Measurements from ENCODE around the gene CACNA1F. TPM values are rescaled to one million over a fixed set of nuclear protein-coding genes. Genes with fewer than 3 reads are reported as not detected.

CACNA1F gene
- total RNA-seq, 1 donor from 2014 or later, result 1.4 TPM

DNA sequence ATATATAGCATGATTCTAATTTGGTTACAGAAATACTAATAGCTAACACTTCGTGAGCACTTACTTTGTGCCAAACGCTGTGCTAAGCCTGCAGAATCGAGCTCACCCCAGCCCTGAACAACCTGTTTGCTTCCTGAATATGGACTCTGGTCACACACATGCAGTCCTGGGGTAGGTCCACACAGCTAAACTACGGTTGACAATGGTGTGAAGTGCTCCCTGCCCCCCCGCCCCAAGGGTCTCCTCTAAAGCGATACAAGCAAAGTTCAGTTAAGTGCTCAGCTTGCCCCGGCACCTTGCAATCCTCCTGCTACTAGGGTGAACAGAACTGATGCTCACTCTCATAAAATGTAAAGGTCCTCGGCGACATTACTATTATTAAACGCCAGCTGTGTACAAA, 30.5 kb upstream of the CACNA1F start:
- H3K4me3 ChIP-seq, result no peak overlapping the region
- no peaks in the 10 kb centered on the region for H3K4me1 ChIP-seq
- TF ChIP-seq CTCF (IDR thresholded peaks at IDR 0.05), result no peak
- H3K27ac ChIP-seq, result no peak overlapping the region
- H3K27me3 ChIP-seq, result no peaks in the 10 kb centered on the region
- ATAC-seq, result no peak
- DNase-seq, result no peak
- intact Hi-C loops (cut with DNase I), result no loop called here
- no peaks in the 10 kb centered on the region for H3K9me3 ChIP-seq
- no peaks in the 10 kb centered on the region for H3K36me3 ChIP-seq

DNA sequence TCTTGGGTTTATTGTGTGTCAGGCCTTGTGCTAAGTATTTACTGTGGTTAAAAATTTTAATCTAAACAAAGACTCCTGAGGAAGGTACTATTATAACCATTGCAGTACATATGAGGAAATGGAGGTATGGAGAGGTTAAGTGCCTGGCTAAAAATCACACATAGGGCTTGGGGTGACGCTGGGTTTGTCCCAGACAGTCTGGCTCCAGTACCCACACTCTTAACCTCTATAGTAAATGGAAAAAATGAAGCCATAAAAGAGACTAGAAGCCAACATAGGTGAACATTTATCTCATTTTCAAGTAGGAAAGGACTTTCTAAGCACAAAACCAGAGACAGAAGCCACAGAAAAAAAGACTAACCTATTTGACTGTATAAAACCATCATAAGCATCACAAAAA, 29.5 kb upstream of the CACNA1F start:
- Histone ChIP-seq H3K27ac (no peak overlapping the region), H3K4me3 (no peak overlapping the region), H3K9me3 (no peaks in the 10 kb centered on the region), H3K36me3 (no peaks in the 10 kb centered on the region), H3K27me3 (no peaks in the 10 kb centered on the region), H3K4me1 (no peaks in the 10 kb centered on the region)
- intact Hi-C loops (cut with DNase I), result no loop called here
- no peak for DNase-seq
- no peak for TF ChIP-seq CTCF (IDR thresholded peaks at IDR 0.05)
- ATAC-seq, result no peak

GRCh38 chrX:49260221-49260985, 27.3 kb upstream of the CACNA1F start:
- no peak for ATAC-seq
- no peak for DNase-seq
- no peak overlapping the region for H3K27ac ChIP-seq
- H3K9me3 ChIP-seq, result no peaks in the 10 kb centered on the region
- no peaks in the 10 kb centered on the region for H3K4me1 ChIP-seq
- intact Hi-C loops (cut with DNase I), result no loop called here
- no peaks in the 10 kb centered on the region for H3K27me3 ChIP-seq
- TF ChIP-seq CTCF (IDR thresholded peaks at IDR 0.05), result no peak
- H3K36me3 ChIP-seq, result no peaks in the 10 kb centered on the region
- no peak overlapping the region for H3K4me3 ChIP-seq

- Histone ChIP-seq H3K36me3 (no peaks in the 10 kb centered on the region), H3K4me3 (no peak overlapping the region), H3K4me1 (no peaks in the 10 kb centered on the region), H3K9me3 (no peaks in the 10 kb centered on the region), H3K27me3 (no peaks in the 10 kb centered on the region), H3K27ac (no peak overlapping the region)
- intact Hi-C loops (cut with DNase I), result no loop called here
- no peak for TF ChIP-seq CTCF (IDR thresholded peaks at IDR 0.05)
- no peak for DNase-seq
- ATAC-seq, result no peak
Measured at GRCh38 chrX:49258749-49259124, 25.6 kb upstream of the CACNA1F start.

- Histone ChIP-seq H3K4me3 (no peak overlapping the region), H3K27ac (no peak overlapping the region), H3K27me3 (no peaks in the 10 kb centered on the region), H3K4me1 (no peaks in the 10 kb centered on the region), H3K9me3 (no peaks in the 10 kb centered on the region), H3K36me3 (no peaks in the 10 kb centered on the region)
- intact Hi-C loops (cut with DNase I), result no loop called here
- DNase-seq (no peak), ATAC-seq (no peak)
- TF ChIP-seq CTCF (IDR thresholded peaks at IDR 0.05), result no peak
Measured at GRCh38 chrX:49257846-49258748, 25.0 kb upstream of the CACNA1F start.

All from upper lobe of right lung (tissue), 1 donor.